C1 segment of cervical spinal cord (tissue), 14 donors: ENCODE measurements around the gene MTUS2.
"Not testable (repeated sequence)": the region's sequence is repeated elsewhere in the genome, so short reads cannot be mapped to it uniquely, and the experiment has no call there.

Experiments
- DNase-seq, 14 donors: peaks; one replicate each; lab custom pipeline; 2025; lab: John Stamatoyannopoulos, UW

The MTUS2 gene

GRCh38 chr13:29390598-29390997 is 570.5 kb downstream of the MTUS2 start:
- DNase-seq = not testable (repeated sequence)

- DNase-seq = no peak
Measured at GRCh38 chr13:29396446-29396845, 576.3 kb downstream of the MTUS2 start.

- no peak for DNase-seq
Measured at GRCh38 chr13:29397265-29397664, 577.1 kb downstream of the MTUS2 start.

- no peak for DNase-seq
Measured at GRCh38 chr13:29402166-29402636, 582.1 kb downstream of the MTUS2 start.

GRCh38 chr13:29405401-29405800 is 585.3 kb downstream of the MTUS2 start:
- DNase-seq = no peak

- no peak for DNase-seq
Measured at GRCh38 chr13:29411481-29411880, 591.3 kb downstream of the MTUS2 start.

- no peak for DNase-seq
Measured at GRCh38 chr13:29418026-29418425, 597.9 kb downstream of the MTUS2 start.

GRCh38 chr13:29421118-29421517 is 601.0 kb downstream of the MTUS2 start:
- DNase-seq = no peak

GRCh38 chr13:29422015-29422414 is 601.9 kb downstream of the MTUS2 start:
- no peak for DNase-seq

- DNase-seq = no peak
Measured at GRCh38 chr13:29423050-29423449, 602.9 kb downstream of the MTUS2 start.

GRCh38 chr13:29427937-29428309 is 607.8 kb downstream of the MTUS2 start:
- no peak for DNase-seq

GRCh38 chr13:29428310-29429181 is 608.4 kb downstream of the MTUS2 start:
- DNase-seq = peak in 2 of 14 donors; percentile 26 to 35

GRCh38 chr13:29429286-29429900 is 609.3 kb downstream of the MTUS2 start:
- DNase-seq = no peak

- DNase-seq = peak in 1 of 14 donors; percentile 8
Measured at GRCh38 chr13:29434217-29434945, 614.2 kb downstream of the MTUS2 start.

- DNase-seq = peak in 1 of 14 donors; percentile 39
Measured at GRCh38 chr13:29435125-29435911, 615.2 kb downstream of the MTUS2 start.

GRCh38 chr13:29436291-29436690 is 616.2 kb downstream of the MTUS2 start:
- no peak for DNase-seq

- no peak for DNase-seq
Measured at GRCh38 chr13:29436721-29437280, 616.7 kb downstream of the MTUS2 start.

GRCh38 chr13:29438769-29439168 is 618.6 kb downstream of the MTUS2 start:
- no peak for DNase-seq

- no peak for DNase-seq
Measured at GRCh38 chr13:29439601-29440388, 619.7 kb downstream of the MTUS2 start.

- DNase-seq = no peak
Measured at GRCh38 chr13:29441306-29441705, 621.2 kb downstream of the MTUS2 start.
